ENCODE results near the gene PVRIG.
"Not testable (repeated sequence)": the region's sequence is repeated elsewhere in the genome, so short reads cannot be mapped to it uniquely, and the experiment has no call there.

- TF ChIP-seq, protein P1, sequence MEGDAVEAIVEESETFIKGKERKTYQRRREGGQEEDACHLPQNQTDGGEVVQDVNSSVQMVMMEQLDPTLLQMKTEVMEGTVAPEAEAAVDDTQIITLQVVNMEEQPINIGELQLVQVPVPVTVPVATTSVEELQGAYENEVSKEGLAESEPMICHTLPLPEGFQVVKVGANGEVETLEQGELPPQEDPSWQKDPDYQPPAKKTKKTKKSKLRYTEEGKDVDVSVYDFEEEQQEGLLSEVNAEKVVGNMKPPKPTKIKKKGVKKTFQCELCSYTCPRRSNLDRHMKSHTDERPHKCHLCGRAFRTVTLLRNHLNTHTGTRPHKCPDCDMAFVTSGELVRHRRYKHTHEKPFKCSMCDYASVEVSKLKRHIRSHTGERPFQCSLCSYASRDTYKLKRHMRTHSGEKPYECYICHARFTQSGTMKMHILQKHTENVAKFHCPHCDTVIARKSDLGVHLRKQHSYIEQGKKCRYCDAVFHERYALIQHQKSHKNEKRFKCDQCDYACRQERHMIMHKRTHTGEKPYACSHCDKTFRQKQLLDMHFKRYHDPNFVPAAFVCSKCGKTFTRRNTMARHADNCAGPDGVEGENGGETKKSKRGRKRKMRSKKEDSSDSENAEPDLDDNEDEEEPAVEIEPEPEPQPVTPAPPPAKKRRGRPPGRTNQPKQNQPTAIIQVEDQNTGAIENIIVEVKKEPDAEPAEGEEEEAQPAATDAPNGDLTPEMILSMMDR (IDR thresholded peaks at IDR 0.05), result not testable (repeated sequence)
- not testable (repeated sequence) for TF ChIP-seq EZH2 (IDR thresholded peaks at IDR 0.05; ENCODE audit: borderline replicate concordance, insufficient read depth, low read depth, low read length, poor library complexity, severe bottlenecking)
Measured at GRCh38 chr7:100192281-100192862, 27.4 kb upstream of the PVRIG start.
